Thymus (tissue), 14 donors: Measurements from ENCODE around the gene PRKCZ. TPM values are rescaled to one million over a fixed set of nuclear protein-coding genes. Genes with fewer than 3 reads are reported as not detected.

Source experiments
- DNase-seq, 9 donors: peaks; one replicate each; pipeline ENCODE4 v3.0.0-alpha.2; 2013; ENCODE audit warnings: low spot score in 9 of 9, low read depth in 6 of 9, missing footprints in 1 of 9
- H3K27ac ChIP-seq, 2 donors: one replicate each; pipeline ENCODE4 v1.5.1; 2013; ENCODE audit warnings: control low read depth in 1 of 2, low read depth in 1 of 2, low read length in 1 of 2, mild to moderate bottlenecking in 1 of 2, moderate library complexity in 1 of 2
- H3K27me3 ChIP-seq, 2 donors: one replicate each; pipeline ENCODE4 v1.5.1; 2013; ENCODE audit warnings: low read length in 1 of 2; ENCODE audit not compliant: control insufficient read depth in 2 of 2, insufficient read depth in 1 of 2
- H3K36me3 ChIP-seq, 2 donors: one replicate each; pipeline ENCODE4 v1.5.1; 2013; ENCODE audit warnings: low read length in 1 of 2, mild to moderate bottlenecking in 1 of 2, moderate library complexity in 1 of 2; ENCODE audit not compliant: control insufficient read depth in 2 of 2, insufficient read depth in 2 of 2
- H3K4me1 ChIP-seq, 2 donors: one replicate each; pipeline ENCODE4 v1.5.1; 2013; ENCODE audit warnings: low read length in 2 of 2; ENCODE audit not compliant: control insufficient read depth in 2 of 2, insufficient read depth in 2 of 2
- H3K4me3 ChIP-seq, 2 donors: one replicate each; pipeline ENCODE4 v1.5.1; 2013; ENCODE audit warnings: low read length in 2 of 2, control low read depth in 1 of 2, mild to moderate bottlenecking in 1 of 2
- H3K9me3 ChIP-seq, 2 donors: one replicate each; pipeline ENCODE4 v1.5.1; 2013; ENCODE audit warnings: low read length in 1 of 2, mild to moderate bottlenecking in 1 of 2; ENCODE audit not compliant: control insufficient read depth in 2 of 2, insufficient read depth in 1 of 2
- WGBS: extraction: QIAGEN DNeasy Blood & Tissue Kit; methylation state at CpG from one replicate; pipeline ENCODE4 v1.1.7; 2013; 5-methylcytosine and 5-hydroxymethylcytosine counted together
- long read RNA-seq, 10 donors: transcript quantifications; one replicate each; lab custom pipeline, GENCODE V29; 2026
- polyA plus RNA-seq: library from polyadenylated mRNA; stranded (reverse); fragments of 200-250 nt; gene quantifications from one replicate; pipeline ENCODE4 v1.2.3, GENCODE V29; 2013
- total RNA-seq: library from RNA; stranded (reverse); fragments of 120-200 nt; gene quantifications from one replicate; pipeline ENCODE4 v1.2.4, GENCODE V29; 2013
- donor health status: healthy.

PRKCZ gene
- 7.6 TPM for total RNA-seq
- polyA plus RNA-seq = 30.6 TPM
- long read RNA-seq, donor 1, partial matches to known transcripts = 5 of 5 reads
- long read RNA-seq, donor 1, other reads (novel, unspliced or antisense) = 0 of 5 reads
- long read RNA-seq, donor 2, partial matches to known transcripts = 0 of 3 reads
- long read RNA-seq, donor 2, other reads (novel, unspliced or antisense) = 0 of 3 reads
- long read RNA-seq, donor 3, transcript PRKCZ-201 (18 exons, 2,326 nt) = major isoform, 5 of 122 reads
- long read RNA-seq, donor 3, partial matches to known transcripts = 0 of 122 reads
- long read RNA-seq, donor 3, other reads (novel, unspliced or antisense) = 117 of 122 reads
- long read RNA-seq, donor 4 = 0 reads
- long read RNA-seq, donor 5, transcript PRKCZ-201 (18 exons, 2,326 nt) = major isoform, 6 of 6 reads
- long read RNA-seq, donor 5, partial matches to known transcripts = 0 of 6 reads
- long read RNA-seq, donor 5, other reads (novel, unspliced or antisense) = 0 of 6 reads
- long read RNA-seq, donor 6, transcript PRKCZ-201 (18 exons, 2,326 nt) = major isoform, 9 of 14 reads
- long read RNA-seq, donor 6, partial matches to known transcripts = 5 of 14 reads
- long read RNA-seq, donor 6, other reads (novel, unspliced or antisense) = 0 of 14 reads
- long read RNA-seq, donor 7, partial matches to known transcripts = 30 of 126 reads
- long read RNA-seq, donor 7, other reads (novel, unspliced or antisense) = 96 of 126 reads
- long read RNA-seq, donor 8, partial matches to known transcripts = 12 of 26 reads
- long read RNA-seq, donor 8, other reads (novel, unspliced or antisense) = 13 of 26 reads
- long read RNA-seq, donor 9 = 0 reads
- long read RNA-seq, donor 10 = 0 reads

DNA sequence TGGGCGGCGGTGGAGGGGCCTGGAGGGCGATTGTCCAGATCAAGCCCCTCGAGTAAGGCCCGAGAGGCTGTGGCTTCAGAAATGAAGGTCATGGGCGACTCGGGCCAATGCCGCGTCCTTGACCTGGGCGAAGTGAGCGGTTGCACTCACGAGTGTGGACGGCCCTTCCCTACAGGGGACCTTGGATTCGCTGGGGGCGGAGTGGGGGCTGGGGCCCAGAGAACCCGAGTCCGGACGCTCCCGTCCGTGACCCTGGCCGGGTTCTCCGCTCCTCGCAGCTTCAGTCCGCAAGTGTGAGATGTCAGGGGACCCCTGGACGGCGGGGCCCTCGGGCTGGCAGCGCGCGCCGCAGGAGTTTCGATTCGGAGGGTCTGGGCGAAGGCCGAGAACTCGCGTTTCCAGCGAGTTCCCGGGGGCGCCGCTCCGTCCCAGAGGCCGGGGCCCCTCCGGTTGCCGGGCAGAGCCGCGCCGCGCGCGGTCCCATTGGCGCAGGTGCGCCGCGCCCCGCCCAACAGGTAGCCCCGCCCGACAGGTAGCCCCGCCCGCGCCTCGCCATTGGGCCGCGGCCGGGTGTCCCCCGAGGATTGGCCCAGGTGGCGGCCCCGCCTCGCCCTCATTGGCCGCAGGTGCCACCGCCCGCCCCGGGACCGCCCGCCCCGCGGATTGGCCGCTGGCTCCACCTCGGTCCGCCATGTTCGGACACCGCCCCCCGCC, at the start of gene PRKCZ:
Gene PRKCZ (plus strand): TSS at position 694 of the 714 bp plus-strand sequence. CDS start 220 bp downstream, outside the sequence.
- Histone ChIP-seq H3K27me3 (peaks cover 63 to 83% of the 10 kb centered on the region in 2 donors), H3K27ac (peak within 1 kb of the TSS in 1 of 2 donors; percentile 26), H3K4me1 (peaks cover 2 to 9% of the 10 kb centered on the region in 2 donors), H3K36me3 (no peaks in the 10 kb centered on the region), H3K9me3 (no peaks in the 10 kb centered on the region), H3K4me3 (peak within 1 kb of the TSS; percentile 40 to 54)
- peak; percentile 4 to 78 (median 46) for DNase-seq
- 3% methylated on average over 83 of the region's 83 CpGs for WGBS

GRCh38 chr1:2000432-2000831, 49.8 kb upstream of the PRKCZ start:
- DNase-seq = no peak
- Histone ChIP-seq H3K27ac (no peak overlapping the region), H3K4me1 (peaks cover 3 to 4% of the 10 kb centered on the region in 2 donors), H3K4me3 (no peak overlapping the region), H3K27me3 (peaks cover 2 to 44% of the 10 kb centered on the region in 2 donors), H3K9me3 (peaks cover 0 to 2% of the 10 kb centered on the region in 2 donors), H3K36me3 (no peaks in the 10 kb centered on the region)
- 91% methylated on average over 7 of the region's 7 CpGs for WGBS

- Histone ChIP-seq H3K27me3 (peaks cover 2 to 48% of the 10 kb centered on the region in 2 donors), H3K4me1 (peaks cover 3 to 4% of the 10 kb centered on the region in 2 donors), H3K4me3 (no peak overlapping the region), H3K27ac (no peak overlapping the region), H3K9me3 (peaks cover 0 to 2% of the 10 kb centered on the region in 2 donors), H3K36me3 (no peaks in the 10 kb centered on the region)
- no peak for DNase-seq
- 87% methylated on average over 9 of the region's 9 CpGs for WGBS
These were observed 49.4 kb upstream of the PRKCZ start for GRCh38 chr1:2000850-2001249.

GRCh38 chr1:2001773-2002411, 48.3 kb upstream of the PRKCZ start:
- WGBS = 92% methylated on average over 13 of the region's 13 CpGs

DNA sequence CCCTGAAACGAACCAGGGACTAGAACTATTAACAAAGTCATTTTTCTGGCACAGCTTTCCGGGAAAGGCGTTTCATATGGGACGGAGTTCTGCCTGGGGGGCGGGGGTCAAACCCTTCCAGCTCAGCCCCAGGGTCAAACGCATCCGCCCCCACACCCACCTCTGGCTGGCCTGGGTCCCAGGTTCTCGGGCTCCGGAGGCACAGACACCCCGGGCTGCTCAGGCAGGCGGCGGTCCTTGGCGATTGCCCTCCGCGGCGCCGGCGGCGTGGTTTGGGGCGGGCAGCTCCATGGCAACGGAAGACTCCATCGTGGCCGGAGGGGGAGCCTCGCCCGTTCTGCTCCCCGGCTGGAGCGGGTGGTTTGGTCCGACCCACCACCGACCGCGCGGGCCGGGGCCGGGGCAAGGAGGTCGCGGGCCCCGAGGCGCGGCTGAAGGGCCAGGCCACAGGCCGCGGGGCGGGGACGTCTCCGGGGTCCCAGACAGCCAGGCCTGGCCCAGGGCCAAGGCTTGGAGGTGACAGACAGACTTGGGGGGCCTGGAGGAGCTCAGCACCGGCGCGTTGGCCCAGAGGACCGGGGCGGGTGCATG, 46.6 kb upstream of the PRKCZ start, which contains the start of gene CFAP74:
Gene CFAP74 (minus strand): TSS at position 246 of the 591 bp plus-strand sequence. CDS start 12,830 bp downstream, outside the sequence.
- peaks cover 0 to 2% of the 10 kb centered on the region in 2 donors for H3K9me3 ChIP-seq
- no peaks in the 10 kb centered on the region for H3K4me1 ChIP-seq
- H3K4me3 ChIP-seq = no peak within 1 kb of the TSS
- peaks cover 2 to 59% of the 10 kb centered on the region in 2 donors for H3K27me3 ChIP-seq
- WGBS = 7% methylated on average over 49 of the region's 49 CpGs
- no peak for DNase-seq
- no peak within 1 kb of the TSS for H3K27ac ChIP-seq
- H3K36me3 ChIP-seq = no peaks in the 10 kb centered on the region

More at GRCh38 chr1:2001773-2002411, 48.3 kb upstream of the PRKCZ start:
- Histone ChIP-seq H3K27ac (no peak overlapping the region), H3K27me3 (peaks cover 2 to 54% of the 10 kb centered on the region in 2 donors), H3K4me3 (no peak overlapping the region), H3K9me3 (peaks cover 0 to 2% of the 10 kb centered on the region in 2 donors), H3K4me1 (no peaks in the 10 kb centered on the region), H3K36me3 (no peaks in the 10 kb centered on the region)
- DNase-seq = no peak

DNA sequence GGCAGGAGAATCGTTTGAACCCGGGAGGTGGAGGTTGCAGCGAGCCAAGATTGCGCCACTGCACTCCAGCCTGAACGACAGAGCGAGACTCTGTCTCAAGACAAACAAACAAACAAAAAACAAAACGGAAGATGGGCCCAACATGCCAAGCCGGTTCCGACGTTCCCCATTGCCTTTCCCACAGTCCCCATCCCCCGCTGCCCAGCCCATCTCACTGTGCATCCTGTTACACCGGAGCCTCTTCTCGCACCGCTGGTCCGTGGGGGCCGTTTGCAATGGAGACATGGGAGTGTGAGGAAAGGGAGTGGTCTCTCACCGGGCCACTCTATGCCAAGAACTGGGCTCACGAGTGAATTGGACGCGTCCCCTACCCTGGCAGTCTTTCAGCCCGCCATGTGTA, 45.4 kb upstream of the PRKCZ start:
- H3K27me3 ChIP-seq = peaks cover 2 to 69% of the 10 kb centered on the region in 2 donors
- peaks cover 0 to 2% of the 10 kb centered on the region in 2 donors for H3K9me3 ChIP-seq
- H3K4me3 ChIP-seq = no peak overlapping the region
- H3K4me1 ChIP-seq = no peaks in the 10 kb centered on the region
- DNase-seq = no peak
- WGBS = 84% methylated on average over 21 of the region's 21 CpGs
- H3K27ac ChIP-seq = no peak overlapping the region
- H3K36me3 ChIP-seq = no peaks in the 10 kb centered on the region

- WGBS = 90% methylated on average over 27 of the region's 27 CpGs
- Histone ChIP-seq H3K27me3 (peaks cover 0 to 52% of the 10 kb centered on the region in 2 donors), H3K4me3 (no peak overlapping the region), H3K36me3 (no peaks in the 10 kb centered on the region), H3K4me1 (no peaks in the 10 kb centered on the region), H3K9me3 (no peaks in the 10 kb centered on the region), H3K27ac (no peak overlapping the region)
- no peak for DNase-seq
These were observed 40.8 kb upstream of the PRKCZ start for GRCh38 chr1:2009101-2010053.
